DOHH2 (cell line): Measurements from ENCODE around the gene GALNT18.

Experiments
- CTCF ChIP-seq: fragments of 200-600 bp; sonication (generic); IDR thresholded peaks from one replicate; pipeline ENCODE4 v1.5.1; 2014; ENCODE audit warnings: antibody characterized with exemption, mild to moderate bottlenecking, low read depth, low read length; ENCODE audit not compliant: poor library complexity, severe bottlenecking
- EZH2phosphoT487 ChIP-seq: fragments of 200-600 bp; sonication (generic); IDR thresholded peaks from 2 replicates; pipeline ENCODE4 v1.6.1; 2017; ENCODE audit warnings: borderline replicate concordance, mild to moderate bottlenecking, antibody characterized with exemption, low read length, moderate library complexity, mixed read lengths

GRCh38 chr11:11420191-11420898 is 201.5 kb downstream of the GALNT18 start:
- TF ChIP-seq CTCF (no peak), EZH2phosphoT487 (no peak)
